HG03064 (cell line): ENCODE data around the gene ERGIC1.
"Not testable (repeated sequence)": the region's sequence is repeated elsewhere in the genome, so short reads cannot be mapped to it uniquely, and the experiment has no call there.

ENCODE experiments used
- ATAC-seq: cut with Tn5 transposase; IDR thresholded peaks from one replicate; pipeline ENCODE4 v1.9.1; 2021; ENCODE audit warnings: low read depth; ENCODE audit not compliant: unreplicated experiment

ERGIC1 gene

GRCh38 chr5:172800088-172800551, 33.9 kb upstream of the ERGIC1 start:
- ATAC-seq = no peak

- ATAC-seq = no peak
These were observed 32.8 kb upstream of the ERGIC1 start for GRCh38 chr5:172801179-172801671.

DNA sequence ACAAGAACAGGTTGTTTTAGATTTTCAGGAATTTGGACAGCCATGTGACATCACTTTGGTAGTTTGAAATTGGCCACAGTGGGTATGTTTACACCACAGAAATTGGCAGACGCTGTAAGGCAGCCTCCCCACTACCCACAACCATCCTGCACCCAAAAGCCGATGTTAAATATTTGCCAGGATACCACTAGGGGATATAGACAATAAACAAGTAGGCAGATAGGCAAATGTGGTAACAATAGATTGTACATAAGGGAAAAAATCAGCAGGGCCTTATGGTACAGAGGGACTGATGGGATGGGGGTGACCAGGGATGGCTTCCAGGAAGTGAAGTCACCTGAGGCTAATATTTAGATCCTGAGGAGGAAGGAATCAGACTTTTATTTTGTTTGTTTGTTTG, 31.9 kb upstream of the ERGIC1 start:
- ATAC-seq = no peak

DNA sequence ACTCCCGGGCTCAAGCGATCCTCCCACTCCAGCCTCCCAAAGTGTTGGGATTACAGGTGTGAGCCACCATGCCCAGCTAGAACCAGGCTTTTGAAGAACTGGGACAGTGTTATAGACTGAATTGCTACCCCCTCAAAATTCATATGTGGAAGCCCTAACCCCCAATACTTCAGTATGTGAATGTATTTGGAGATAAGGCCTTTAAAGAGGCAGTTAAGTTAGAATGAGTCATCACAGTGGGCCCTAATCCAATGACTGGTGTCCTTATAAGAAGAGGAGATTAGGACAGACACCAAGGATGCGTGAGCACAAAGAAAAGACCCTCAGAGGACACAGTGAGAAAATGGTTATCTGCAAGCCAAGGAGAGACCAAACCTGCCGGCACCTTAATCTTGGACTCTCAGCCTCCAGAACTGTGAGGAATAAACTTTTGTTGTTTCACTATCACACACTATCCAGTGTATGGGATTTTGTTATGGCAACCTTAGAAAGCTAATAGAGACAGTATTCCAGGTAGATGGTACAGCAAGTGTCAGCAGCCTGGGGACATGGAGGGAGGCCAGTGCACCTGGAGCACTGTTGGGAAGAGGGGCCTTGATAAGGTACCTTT, 31.4 kb upstream of the ERGIC1 start:
- ATAC-seq = no peak

DNA sequence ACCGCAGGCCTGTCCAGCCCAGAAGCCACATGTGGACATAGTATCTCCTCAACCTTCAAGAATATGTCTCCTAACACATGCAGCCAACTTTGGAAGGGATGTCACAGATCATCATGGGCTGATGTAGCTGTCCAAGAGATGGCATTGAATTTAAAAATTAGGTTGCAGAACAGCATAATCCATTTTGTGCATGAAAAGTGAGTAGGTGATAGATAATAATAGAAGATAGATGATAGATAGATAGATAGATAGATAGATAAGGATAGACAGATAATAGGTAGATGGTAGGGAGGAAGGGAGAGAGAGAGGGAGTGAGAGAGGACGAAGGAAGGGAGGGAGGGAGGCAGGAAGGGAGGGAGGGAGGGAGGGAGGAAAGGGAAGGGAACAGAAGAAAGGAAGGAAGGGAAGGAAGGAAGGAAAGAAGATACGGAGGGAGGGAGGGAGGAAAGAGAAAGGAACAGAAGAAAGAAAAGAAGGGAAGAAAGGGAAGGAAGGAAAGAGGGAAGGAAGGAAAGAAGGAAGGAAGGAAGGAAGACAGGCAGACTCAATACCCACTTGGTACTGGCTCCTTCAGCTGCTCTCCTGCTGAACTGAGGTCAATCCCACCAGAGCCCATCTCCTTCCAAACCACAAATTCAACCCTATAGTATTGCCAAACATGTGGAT, 28.9 kb upstream of the ERGIC1 start:
- ATAC-seq = no peak

DNA sequence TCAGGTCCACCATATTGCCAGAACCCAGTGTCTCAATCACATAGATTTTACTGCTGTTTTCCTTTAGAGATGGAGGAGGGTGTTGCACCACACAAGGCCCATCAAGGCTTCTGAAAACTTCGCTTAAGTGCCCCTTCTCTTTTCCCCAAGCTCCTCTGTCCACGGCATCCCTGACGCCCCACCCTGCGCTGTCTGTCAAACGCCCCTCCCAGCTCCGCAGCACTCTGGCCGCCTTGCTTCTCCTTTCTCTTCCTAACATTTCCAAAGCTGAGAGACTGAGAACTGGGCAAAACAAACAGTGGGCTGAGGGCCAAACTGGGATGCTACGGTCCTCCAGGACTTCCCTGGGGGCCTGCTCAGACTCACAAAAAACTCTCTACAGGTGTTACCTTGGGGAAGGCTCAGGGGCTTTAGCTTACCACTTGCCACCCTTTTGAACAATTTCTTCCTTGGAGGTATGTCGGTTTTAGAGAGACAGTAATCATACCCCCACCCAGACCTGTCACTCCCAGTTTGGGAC, 28.3 kb upstream of the ERGIC1 start:
- ATAC-seq = no peak

DNA sequence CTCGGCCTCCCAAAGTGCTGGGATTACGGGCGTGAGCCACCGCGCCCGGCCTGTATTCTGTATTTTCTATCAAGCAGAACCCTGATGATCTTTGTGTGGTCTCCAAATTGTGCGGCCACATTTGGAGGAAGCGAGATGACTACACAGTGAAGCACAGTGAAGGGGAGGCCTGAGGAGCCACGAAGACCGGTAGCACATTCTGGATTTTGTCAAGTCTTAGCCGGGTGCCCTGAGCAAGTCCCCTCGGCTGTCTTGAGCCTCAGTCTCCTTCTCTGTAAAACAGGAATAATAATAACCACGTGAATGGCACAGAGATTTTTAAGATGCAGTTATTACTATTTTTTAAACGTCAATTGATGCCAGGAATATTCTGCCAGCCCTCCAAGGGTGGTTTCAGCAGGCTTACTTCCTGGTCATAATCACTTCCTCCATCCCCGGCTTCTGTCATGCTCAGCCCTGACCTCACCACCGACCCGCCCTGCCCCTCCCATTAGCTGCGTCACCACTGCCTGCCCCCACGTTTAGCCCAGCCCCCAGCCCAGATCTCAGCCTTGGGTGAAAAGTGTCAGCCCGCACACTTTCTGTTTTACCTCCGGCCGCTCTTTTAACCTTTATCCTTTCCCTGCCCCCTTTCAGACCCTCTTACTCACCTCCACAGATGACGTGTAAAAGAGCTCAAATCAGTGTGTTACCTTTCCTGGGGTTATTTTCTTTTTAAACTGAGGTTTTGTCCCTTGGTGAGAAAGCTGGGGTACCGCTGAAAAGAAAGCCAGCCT, 27.0 kb upstream of the ERGIC1 start:
- ATAC-seq = peak; percentile 97

DNA sequence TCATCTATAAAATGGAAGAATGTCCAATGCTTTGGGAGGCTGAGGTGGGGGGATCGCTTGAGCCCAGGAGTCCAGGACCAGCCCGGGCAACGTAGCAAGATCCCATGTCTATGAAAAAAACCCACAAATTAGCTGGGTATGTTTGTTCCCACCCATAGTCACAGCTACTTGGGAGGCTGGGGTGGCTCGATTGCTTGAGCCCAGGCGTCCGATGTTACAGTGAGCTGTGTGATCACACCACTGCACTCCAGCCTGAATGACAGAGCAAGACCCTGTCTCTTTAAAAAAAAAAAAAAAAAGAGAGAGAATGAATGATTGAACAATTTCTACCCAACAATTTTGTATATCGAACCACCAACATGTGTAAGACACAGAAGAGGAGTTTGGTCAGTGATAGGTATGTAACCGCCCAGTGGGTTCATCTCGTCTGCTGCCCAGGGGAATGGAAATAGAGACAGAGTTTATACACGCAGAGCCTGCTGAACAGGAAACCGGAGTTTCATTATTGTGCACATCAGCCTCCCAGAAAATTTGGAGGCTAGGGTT, 26.2 kb upstream of the ERGIC1 start:
- no peak for ATAC-seq

DNA sequence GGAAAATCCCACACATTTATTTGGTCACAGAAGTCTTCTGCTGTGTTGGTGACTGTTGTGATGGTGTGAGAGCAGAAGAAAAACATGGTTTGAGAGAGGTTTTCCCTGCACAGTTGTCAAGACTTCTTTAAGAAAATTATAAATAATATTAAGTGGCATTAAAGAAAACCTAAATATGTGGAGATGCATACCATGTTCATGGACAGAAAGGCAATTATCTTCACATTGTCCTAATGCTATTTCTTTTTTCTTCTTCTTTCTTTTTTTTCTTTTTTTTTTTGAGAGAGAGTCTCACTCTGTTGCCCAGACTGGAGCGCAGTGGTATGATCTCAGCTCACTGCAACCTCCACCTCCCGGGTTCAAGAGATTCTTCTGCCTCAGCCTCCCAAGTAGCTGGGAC, 24.3 kb upstream of the ERGIC1 start:
- no peak for ATAC-seq

GRCh38 chr5:172810996-172811395, 23.1 kb upstream of the ERGIC1 start:
- ATAC-seq = not testable (repeated sequence)

DNA sequence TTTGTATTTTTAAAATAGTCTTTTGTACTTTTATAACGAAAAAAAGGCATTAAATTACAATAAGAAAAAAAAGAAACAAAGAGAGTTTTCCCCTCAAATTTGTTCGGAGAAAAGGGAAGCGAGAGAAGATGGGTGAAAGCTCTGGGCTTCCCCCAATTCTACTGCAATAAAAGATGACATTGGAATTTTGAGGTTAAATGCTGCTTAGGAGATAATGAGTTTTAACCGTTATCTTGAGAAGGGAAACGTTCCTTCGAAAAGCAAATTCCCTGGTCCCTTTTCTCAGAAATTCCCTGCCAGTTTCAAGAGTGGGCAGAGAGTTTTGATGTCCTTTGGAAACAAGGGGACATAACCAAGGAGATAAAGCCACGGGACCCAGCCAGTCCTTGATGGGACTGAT, 18.4 kb upstream of the ERGIC1 start:
- ATAC-seq = no peak

DNA sequence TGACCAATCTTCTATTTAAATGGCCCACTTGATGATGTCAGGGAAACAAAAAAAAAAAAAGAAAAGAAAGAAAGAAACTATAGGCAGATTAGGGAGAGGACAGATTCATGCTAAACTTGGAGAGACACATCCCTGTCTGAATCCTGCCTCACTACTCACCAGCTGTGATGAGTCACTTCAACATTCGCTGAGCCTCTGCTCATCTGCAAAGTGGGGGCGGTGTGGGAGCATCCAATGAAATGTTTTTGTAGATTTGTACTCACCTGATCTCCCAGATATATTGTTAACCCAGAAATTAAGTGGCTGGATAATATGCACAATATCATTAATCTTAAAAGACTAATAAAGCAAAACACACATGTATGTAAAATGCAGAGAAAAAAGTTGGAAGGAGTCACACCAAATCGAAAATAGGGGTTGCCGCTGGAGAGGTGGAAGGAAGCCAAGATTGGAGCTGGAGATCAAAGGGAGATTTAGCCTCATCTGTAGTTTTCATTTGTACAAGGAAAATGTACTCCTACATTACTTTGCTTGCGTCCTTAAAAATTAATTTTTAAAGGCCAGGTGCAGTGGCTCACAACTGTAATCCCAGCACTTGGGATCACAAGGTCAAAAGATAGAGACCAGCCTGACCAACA, 17.0 kb upstream of the ERGIC1 start:
- no peak for ATAC-seq

DNA sequence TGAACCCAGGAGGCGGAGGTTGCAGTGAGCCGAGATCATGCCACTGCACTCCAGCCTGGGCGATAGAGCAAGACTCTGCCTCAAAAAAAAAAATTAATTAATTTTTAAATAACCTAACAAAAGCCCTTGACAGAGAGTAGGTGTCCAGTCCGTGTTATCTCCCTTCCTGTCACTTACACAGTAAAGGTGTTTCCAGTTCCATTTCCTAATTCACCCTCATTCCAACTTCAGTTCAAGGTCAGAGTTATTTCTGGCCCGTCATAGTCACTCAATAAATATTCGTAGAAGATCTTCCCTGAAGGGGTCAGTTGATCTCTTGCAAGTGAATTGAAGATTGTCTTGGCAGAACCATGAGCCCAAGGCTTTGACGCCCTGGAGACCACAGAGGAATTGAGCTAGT, 16.4 kb upstream of the ERGIC1 start:
- ATAC-seq = no peak

DNA sequence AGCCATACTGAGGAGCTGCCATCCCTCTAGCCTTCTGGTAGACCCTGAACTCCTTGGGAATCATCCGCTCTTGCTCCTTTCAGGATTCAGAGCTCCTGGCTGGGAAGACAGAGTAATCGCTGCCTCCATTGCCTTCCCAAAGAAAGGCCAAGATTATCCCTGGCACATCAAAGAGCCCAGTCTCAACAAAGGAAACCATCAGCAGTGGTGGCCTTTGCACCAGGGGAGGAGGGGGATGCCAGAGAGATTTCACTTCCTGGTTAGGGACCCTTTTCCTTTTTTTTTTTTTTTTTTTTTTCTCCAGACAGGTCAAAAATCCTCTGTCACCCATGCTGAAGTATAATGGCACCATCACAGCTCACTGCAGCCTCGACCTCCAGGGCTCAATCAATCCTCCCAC, 16.0 kb upstream of the ERGIC1 start:
- no peak for ATAC-seq

- no peak for ATAC-seq
These were observed 14.5 kb upstream of the ERGIC1 start for GRCh38 chr5:172819569-172819968.

DNA sequence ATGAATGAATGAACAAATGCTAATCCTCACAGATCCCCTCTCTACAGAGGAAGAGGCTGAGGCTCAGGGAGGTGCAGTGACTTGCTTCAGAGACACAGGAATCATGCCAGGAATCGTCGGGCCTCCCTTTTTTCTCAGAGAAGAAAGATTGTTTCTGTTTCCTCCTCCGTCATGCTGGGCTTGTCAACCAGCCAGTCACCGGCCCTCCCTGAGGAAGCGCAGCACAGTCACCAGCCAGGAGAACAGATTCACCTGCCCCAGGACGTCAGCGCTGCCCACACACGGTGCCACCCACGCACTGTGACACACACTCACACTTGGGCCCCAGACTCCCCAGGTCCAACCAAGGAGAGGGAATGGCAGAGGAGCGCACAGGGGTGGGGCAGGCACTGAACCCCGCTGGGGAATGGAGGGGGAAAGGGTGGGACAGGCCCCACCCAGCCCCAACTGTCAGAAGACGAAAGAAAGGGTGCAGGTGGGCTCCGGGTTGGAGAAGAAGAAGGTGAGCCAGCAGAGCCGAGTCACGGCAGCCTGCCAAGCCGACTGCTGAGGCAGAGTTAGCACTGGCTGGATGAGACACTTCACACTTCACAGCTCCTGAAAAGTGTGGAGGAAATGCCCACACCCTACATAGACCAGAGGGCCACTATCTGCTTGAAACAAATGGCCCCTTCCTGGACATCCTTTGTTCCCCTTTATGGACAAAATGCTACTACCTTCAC, 13.8 kb upstream of the ERGIC1 start:
- ATAC-seq = no peak

- no peak for ATAC-seq
These were observed 12.6 kb upstream of the ERGIC1 start for GRCh38 chr5:172821340-172821985.

- ATAC-seq = no peak
These were observed 10.2 kb upstream of the ERGIC1 start for GRCh38 chr5:172823840-172824362.

- ATAC-seq = no peak
These were observed 8.3 kb upstream of the ERGIC1 start for GRCh38 chr5:172825610-172826204.
